Left ventricle myocardium inferior (tissue), 1 donor: ENCODE measurements around the gene CRYBB1. TPM values are rescaled to one million over a fixed set of nuclear protein-coding genes. Genes with fewer than 3 reads are reported as not detected.

Source experiments
- DNase-seq: peaks from one replicate; pipeline ENCODE4 v3.0.0-alpha.2; 2020
- H3K27ac ChIP-seq: fragments of 200-600 bp; replicated peaks from 2 replicates; pipeline ENCODE4 v1.8.0; 2021
- H3K27me3 ChIP-seq: fragments of 200-600 bp; 2 replicates; pipeline ENCODE4 v1.8.0; 2021; ENCODE audit warnings: low read depth
- H3K36me3 ChIP-seq: fragments of 200-600 bp; 2 replicates; pipeline ENCODE4 v1.8.0; 2021
- H3K4me1 ChIP-seq: fragments of 200-600 bp; 2 replicates; pipeline ENCODE4 v1.8.0; 2021
- H3K4me3 ChIP-seq: fragments of 200-600 bp; 2 replicates; pipeline ENCODE4 v1.8.0; 2021; ENCODE audit warnings: mild to moderate bottlenecking, moderate library complexity
- H3K9me3 ChIP-seq: fragments of 200-600 bp; replicated peaks from 2 replicates; pipeline ENCODE4 v1.8.0; 2021
- intact Hi-C: fragments of 100-400 bp; cut with micrococcal nuclease; formaldehyde crosslinking; loops from one replicate; pipeline ENCODE4 v1.11.0; 2022
- total RNA-seq: library from RNA; stranded (reverse); fragmentation: NEBNext Ultra II Directional; extraction: Animal tissue kit (Norgen Biotek cat#: 25700); gene quantifications from one replicate; pipeline ENCODE4 v1.2.1, GENCODE V29; 2021
- TF ChIP-seq, protein P1 (sequence below): fragments of 200-600 bp; IDR thresholded peaks from 2 replicates; pipeline ENCODE4 v1.8.0; 2021; ENCODE audit warnings: antibody characterized with exemption, mild to moderate bottlenecking, borderline replicate concordance
- donor health status: DM: no; HTN: yes; CAD: no; lungs with severe emphysema.

Gene CRYBB1
- total RNA-seq, 1 donor from 2014 or later, result 0.66 TPM

DNA sequence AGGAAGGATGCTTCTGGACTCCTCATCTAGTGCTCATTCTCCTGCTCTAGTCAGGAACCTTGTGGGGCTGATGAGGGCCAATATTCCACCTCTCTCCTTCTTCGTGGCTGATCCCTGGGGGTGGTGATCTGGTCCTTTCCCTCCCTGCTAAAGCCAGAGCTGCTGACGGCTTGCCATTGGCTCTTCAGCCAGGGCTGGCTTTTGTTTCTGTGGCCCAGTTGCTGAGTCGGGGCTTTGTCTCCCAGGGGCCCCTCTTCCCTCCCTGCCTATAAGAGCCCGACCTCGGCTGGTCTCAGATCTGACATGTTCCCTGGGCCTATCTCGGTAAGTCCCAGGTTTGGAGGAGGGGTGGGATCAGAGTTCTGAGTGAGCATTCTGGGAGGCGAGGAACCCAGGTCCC is 3.8 kb upstream of the CRYBB1 start, which contains the start of gene CRYBA4:
TSS of gene CRYBA4 (plus strand) at position 301 of the 400 bp plus-strand sequence. CDS start 634 bp downstream, outside the sequence.
- intact Hi-C loops, result no loop called here
- peaks cover 22% of the 10 kb centered on the region for H3K4me1 ChIP-seq
- H3K9me3 ChIP-seq, result no peaks in the 10 kb centered on the region
- TF ChIP-seq, protein P1, sequence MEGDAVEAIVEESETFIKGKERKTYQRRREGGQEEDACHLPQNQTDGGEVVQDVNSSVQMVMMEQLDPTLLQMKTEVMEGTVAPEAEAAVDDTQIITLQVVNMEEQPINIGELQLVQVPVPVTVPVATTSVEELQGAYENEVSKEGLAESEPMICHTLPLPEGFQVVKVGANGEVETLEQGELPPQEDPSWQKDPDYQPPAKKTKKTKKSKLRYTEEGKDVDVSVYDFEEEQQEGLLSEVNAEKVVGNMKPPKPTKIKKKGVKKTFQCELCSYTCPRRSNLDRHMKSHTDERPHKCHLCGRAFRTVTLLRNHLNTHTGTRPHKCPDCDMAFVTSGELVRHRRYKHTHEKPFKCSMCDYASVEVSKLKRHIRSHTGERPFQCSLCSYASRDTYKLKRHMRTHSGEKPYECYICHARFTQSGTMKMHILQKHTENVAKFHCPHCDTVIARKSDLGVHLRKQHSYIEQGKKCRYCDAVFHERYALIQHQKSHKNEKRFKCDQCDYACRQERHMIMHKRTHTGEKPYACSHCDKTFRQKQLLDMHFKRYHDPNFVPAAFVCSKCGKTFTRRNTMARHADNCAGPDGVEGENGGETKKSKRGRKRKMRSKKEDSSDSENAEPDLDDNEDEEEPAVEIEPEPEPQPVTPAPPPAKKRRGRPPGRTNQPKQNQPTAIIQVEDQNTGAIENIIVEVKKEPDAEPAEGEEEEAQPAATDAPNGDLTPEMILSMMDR, result no peak
- H3K4me3 ChIP-seq, result no peak within 1 kb of the TSS
- H3K36me3 ChIP-seq, result no peaks in the 10 kb centered on the region
- no peaks in the 10 kb centered on the region for H3K27me3 ChIP-seq
- DNase-seq, result no peak
- H3K27ac ChIP-seq, result no peak within 1 kb of the TSS

DNA sequence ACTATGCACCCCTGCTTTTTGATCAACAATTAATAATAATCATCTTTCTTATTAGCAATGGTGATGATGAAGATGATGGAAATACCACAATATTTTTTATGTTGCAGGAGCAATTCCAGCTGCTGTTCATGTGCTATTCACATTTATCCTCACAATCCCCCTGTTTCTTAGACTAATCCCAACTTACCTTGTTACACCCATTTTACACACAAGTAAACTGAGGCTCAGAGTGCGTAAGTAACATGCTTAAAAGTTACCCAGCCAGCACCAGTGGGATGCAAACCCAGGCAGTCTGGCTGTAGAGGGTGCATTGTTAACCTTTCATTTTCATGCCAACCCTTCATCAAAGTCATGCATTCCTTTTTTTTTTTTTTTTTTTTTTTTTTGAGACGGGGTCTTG is 2.4 kb upstream of the CRYBB1 start:
- H3K4me3 ChIP-seq, result no peak overlapping the region
- peaks cover 11% of the 10 kb centered on the region for H3K27me3 ChIP-seq
- peaks cover 22% of the 10 kb centered on the region for H3K4me1 ChIP-seq
- TF ChIP-seq, protein P1, result no peak
- no peaks in the 10 kb centered on the region for H3K36me3 ChIP-seq
- H3K9me3 ChIP-seq, result no peaks in the 10 kb centered on the region
- intact Hi-C loops, result no loop called here
- no peak overlapping the region for H3K27ac ChIP-seq
- no peak for DNase-seq

DNA sequence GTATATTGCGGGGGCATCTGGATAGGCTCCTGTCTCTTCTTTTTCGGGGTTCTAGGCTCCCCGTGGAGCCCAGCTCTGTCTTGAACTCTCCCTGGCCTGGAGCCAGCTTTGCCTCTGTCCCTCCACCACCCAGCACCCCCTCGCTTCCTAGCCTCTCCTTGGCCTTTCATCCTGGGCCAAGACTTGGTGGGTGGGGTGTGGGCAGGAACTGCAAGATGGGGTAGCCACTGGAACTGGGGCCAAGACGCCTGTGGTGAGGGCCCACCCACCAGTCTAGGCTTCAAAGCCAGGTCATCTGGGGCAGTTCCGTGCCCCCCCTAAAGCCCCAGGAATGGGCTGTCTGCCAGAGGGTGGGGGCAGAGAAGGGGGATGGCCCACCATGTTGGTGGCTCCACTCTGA is 1.7 kb upstream of the CRYBB1 start:
- Histone ChIP-seq H3K4me1 (peaks cover 22% of the 10 kb centered on the region), H3K36me3 (no peaks in the 10 kb centered on the region), H3K27me3 (peaks cover 17% of the 10 kb centered on the region), H3K27ac (peak overlapping the region; percentile 18), H3K4me3 (no peak overlapping the region), H3K9me3 (no peaks in the 10 kb centered on the region)
- DNase-seq, result peak; percentile 39
- TF ChIP-seq, protein P1, result no peak
- intact Hi-C loops, result no loop called here

DNA sequence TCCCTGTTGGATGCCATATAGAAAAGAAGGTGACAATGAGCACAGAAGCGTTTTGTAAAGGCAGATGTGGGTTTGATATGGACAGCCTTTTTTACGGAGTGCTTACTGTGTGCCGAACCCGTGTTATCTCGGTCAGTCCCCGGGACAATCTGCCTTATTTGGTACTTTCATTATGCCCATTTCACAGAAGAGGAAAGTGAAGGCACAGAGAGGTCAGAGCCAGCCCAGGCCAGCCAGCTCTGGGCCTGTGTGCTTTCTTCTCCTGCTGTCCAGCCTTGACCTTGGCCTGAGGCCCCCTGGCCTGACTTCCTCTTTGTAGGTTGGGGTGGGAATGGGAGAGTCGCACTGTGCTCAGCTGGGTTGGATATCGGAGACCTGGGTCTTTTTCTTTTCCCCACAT is 628 bp upstream of the CRYBB1 start:
- H3K36me3 ChIP-seq, result no peaks in the 10 kb centered on the region
- no peak for DNase-seq
- H3K27me3 ChIP-seq, result peaks cover 27% of the 10 kb centered on the region
- no peaks in the 10 kb centered on the region for H3K9me3 ChIP-seq
- H3K4me3 ChIP-seq, result no peak overlapping the region
- H3K4me1 ChIP-seq, result peaks cover 25% of the 10 kb centered on the region
- TF ChIP-seq, protein P1, result no peak
- H3K27ac ChIP-seq, result no peak overlapping the region
- intact Hi-C loops, result no loop called here

DNA sequence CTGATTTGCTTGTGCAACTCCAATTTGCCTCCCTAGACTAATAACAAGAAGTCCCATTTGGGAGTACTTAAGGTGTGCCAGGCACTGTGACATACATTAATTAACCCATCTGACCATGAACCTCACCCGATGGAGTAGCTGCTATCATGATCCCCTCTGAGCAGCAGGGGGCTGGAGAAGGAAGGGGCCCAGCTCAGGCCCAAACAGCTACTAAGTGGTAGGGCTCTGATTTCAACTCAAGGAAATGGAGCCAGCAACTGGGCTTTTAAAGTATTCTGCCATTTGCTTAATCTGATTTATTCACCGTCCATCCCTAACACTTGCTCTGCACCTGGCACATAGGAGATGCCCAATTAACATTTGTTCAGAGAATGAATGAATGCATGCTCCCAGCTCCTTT is 1.2 kb downstream of the CRYBB1 start:
- Histone ChIP-seq H3K4me3 (no peak overlapping the region), H3K36me3 (no peaks in the 10 kb centered on the region), H3K27me3 (peaks cover 40% of the 10 kb centered on the region), H3K9me3 (no peaks in the 10 kb centered on the region), H3K4me1 (peaks cover 25% of the 10 kb centered on the region), H3K27ac (no peak overlapping the region)
- intact Hi-C loops, result no loop called here
- DNase-seq, result no peak
- TF ChIP-seq, protein P1, result no peak
